ENCODE data around the gene MAPRE3. TPM values are rescaled to one million over a fixed set of nuclear protein-coding genes. Genes with fewer than 3 reads are reported as not detected.

MAPRE3 gene
- total and polyA plus RNA-seq, 9 of the 15 experiments (the other 6 are each of a cell fraction or from before 2014, with no cell fraction given): 0.70 to 43.2 (median 12.6) TPM

DNA sequence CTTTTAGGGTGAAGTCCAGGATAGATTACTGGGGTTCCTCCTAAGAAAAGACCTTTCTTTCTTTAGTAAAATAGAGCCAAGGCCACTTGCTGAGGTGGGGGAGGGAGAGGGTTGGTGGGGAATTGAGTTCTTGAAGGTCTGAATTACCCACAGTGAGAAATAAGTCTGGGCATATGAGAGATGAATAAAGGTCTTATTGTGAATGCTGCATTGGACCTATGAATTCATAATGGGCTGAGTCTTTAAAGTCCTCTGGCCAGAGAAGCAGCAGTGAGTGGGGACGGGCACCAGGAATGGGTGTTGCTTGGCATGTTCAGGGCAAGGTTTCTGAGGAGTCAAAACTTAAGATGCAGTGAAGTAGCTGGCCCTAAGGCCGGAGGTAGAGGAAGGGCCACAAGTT lies 10.5 kb downstream of the MAPRE3 start:
- H3K36me3 ChIP-seq (ENCODE audit: control insufficient read depth, insufficient read depth, low read length): peaks cover 24% of the 10 kb centered on the region
- no TSS peak for BruUV-seq (replicated peaks)
- H3K9ac ChIP-seq (ENCODE audit: insufficient read depth in 1 of 2, low read depth in 2 of 2, low read length in 2 of 2): no peak overlapping the region
- ATAC-seq (no peak), DNase-seq (ENCODE audit: extremely low read depth in 1 of 4, low spot score in 3 of 4) (no peak), FAIRE-seq (no peak)
- ChIA-PET POLR2A (interaction anchor here (1.3 kb wide), 1 partner anchor 26 kb away, joined by 4 read pairs; no protein-coding TSS in a partner anchor), CTCF (ENCODE audit: low intra/inter-chr PET ratio) (no interaction called here)
- H3K9me1 ChIP-seq (ENCODE audit: control insufficient read depth, insufficient read depth, low read length): no peaks in the 10 kb centered on the region
- H3K9me3 ChIP-seq (replicated peaks; ENCODE audit: control insufficient read depth, insufficient read depth, low read depth, low read length): no peaks in the 10 kb centered on the region
- intact Hi-C loops (cut with micrococcal nuclease) (no loop called here), in situ Hi-C loops (cut with MboI) (no loop called here)
- H4K20me1 ChIP-seq (replicated peaks; ENCODE audit: control insufficient read depth, insufficient read depth, low read length): peaks cover 27% of the 10 kb centered on the region
- no peak overlapping the region for H3K4me2 ChIP-seq (ENCODE audit: insufficient read depth, low read length)
- no peak overlapping the region for H2AFZ ChIP-seq (ENCODE audit: low read depth, low read length)
- 92% methylated on average over 2 of the region's 2 CpGs for WGBS (ENCODE audit: insufficient coverage, low coverage, missing lambda C conversion rate)
- H3K4me3 ChIP-seq: no peak overlapping the region
- H3K27ac ChIP-seq (ENCODE audit: extremely low read depth, low read depth, low read length): no peak overlapping the region
- peaks cover 79% of the 10 kb centered on the region for H3K79me2 ChIP-seq (ENCODE audit: control insufficient read depth, insufficient read depth, low read length)
- H3K27me3 ChIP-seq (ENCODE audit: control insufficient read depth in 2 of 2, insufficient read depth in 2 of 2, low read length in 2 of 2): no peaks in the 10 kb centered on the region
- peaks cover 9 to 51% of the 10 kb centered on the region in 2 experiments for H3K4me1 ChIP-seq (replicated peaks in 1 of 2; ENCODE audit: control insufficient read depth in 2 of 2, insufficient read depth in 2 of 2, low read length in 2 of 2)
- TF ChIP-seq, protein P1, sequence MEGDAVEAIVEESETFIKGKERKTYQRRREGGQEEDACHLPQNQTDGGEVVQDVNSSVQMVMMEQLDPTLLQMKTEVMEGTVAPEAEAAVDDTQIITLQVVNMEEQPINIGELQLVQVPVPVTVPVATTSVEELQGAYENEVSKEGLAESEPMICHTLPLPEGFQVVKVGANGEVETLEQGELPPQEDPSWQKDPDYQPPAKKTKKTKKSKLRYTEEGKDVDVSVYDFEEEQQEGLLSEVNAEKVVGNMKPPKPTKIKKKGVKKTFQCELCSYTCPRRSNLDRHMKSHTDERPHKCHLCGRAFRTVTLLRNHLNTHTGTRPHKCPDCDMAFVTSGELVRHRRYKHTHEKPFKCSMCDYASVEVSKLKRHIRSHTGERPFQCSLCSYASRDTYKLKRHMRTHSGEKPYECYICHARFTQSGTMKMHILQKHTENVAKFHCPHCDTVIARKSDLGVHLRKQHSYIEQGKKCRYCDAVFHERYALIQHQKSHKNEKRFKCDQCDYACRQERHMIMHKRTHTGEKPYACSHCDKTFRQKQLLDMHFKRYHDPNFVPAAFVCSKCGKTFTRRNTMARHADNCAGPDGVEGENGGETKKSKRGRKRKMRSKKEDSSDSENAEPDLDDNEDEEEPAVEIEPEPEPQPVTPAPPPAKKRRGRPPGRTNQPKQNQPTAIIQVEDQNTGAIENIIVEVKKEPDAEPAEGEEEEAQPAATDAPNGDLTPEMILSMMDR (IDR thresholded peaks at IDR 0.05 in 2 of 3, conservative IDR thresholded peaks at IDR 0.05 in 1 of 3; ENCODE audit: insufficient read depth in 2 of 3, low read depth in 1 of 3, low read length in 3 of 3): no peak
- TF ChIP-seq CXXC5 (CRISPR knock-in tag; IDR thresholded peaks at IDR 0.05) (no peak), BRD4 (IDR thresholded peaks at IDR 0.05) (no peak), TRIM28 (IDR thresholded peaks at IDR 0.05) (no peak), NFE2L1 (tag; IDR thresholded peaks at IDR 0.05; ENCODE audit: borderline replicate concordance, low read depth) (no peak), JUND (IDR thresholded peaks at IDR 0.05; ENCODE audit: borderline replicate concordance, low read depth, low read length) (no peak), JUND (tag; IDR thresholded peaks at IDR 0.05; ENCODE audit: borderline replicate concordance, low read depth, low read length) (no peak), CHD2 (IDR thresholded peaks at IDR 0.05; ENCODE audit: low read depth, low read length) (no peak), HDAC8 (tag; IDR thresholded peaks at IDR 0.05) (no peak), CEBPG (CRISPR knock-in tag; IDR thresholded peaks at IDR 0.05) (no peak), CEBPG (tag; conservative IDR thresholded peaks at IDR 0.05 in 1 of 2, IDR thresholded peaks at IDR 0.05 in 1 of 2) (no peak)
- TF ChIP-seq, protein P2, sequence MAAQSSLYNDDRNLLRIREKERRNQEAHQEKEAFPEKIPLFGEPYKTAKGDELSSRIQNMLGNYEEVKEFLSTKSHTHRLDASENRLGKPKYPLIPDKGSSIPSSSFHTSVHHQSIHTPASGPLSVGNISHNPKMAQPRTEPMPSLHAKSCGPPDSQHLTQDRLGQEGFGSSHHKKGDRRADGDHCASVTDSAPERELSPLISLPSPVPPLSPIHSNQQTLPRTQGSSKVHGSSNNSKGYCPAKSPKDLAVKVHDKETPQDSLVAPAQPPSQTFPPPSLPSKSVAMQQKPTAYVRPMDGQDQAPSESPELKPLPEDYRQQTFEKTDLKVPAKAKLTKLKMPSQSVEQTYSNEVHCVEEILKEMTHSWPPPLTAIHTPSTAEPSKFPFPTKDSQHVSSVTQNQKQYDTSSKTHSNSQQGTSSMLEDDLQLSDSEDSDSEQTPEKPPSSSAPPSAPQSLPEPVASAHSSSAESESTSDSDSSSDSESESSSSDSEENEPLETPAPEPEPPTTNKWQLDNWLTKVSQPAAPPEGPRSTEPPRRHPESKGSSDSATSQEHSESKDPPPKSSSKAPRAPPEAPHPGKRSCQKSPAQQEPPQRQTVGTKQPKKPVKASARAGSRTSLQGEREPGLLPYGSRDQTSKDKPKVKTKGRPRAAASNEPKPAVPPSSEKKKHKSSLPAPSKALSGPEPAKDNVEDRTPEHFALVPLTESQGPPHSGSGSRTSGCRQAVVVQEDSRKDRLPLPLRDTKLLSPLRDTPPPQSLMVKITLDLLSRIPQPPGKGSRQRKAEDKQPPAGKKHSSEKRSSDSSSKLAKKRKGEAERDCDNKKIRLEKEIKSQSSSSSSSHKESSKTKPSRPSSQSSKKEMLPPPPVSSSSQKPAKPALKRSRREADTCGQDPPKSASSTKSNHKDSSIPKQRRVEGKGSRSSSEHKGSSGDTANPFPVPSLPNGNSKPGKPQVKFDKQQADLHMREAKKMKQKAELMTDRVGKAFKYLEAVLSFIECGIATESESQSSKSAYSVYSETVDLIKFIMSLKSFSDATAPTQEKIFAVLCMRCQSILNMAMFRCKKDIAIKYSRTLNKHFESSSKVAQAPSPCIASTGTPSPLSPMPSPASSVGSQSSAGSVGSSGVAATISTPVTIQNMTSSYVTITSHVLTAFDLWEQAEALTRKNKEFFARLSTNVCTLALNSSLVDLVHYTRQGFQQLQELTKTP (IDR thresholded peaks at IDR 0.05; ENCODE audit: low read depth in 1 of 2, partially characterized antibody in 2 of 2): no peak
- TF ChIP-seq, protein P3, sequence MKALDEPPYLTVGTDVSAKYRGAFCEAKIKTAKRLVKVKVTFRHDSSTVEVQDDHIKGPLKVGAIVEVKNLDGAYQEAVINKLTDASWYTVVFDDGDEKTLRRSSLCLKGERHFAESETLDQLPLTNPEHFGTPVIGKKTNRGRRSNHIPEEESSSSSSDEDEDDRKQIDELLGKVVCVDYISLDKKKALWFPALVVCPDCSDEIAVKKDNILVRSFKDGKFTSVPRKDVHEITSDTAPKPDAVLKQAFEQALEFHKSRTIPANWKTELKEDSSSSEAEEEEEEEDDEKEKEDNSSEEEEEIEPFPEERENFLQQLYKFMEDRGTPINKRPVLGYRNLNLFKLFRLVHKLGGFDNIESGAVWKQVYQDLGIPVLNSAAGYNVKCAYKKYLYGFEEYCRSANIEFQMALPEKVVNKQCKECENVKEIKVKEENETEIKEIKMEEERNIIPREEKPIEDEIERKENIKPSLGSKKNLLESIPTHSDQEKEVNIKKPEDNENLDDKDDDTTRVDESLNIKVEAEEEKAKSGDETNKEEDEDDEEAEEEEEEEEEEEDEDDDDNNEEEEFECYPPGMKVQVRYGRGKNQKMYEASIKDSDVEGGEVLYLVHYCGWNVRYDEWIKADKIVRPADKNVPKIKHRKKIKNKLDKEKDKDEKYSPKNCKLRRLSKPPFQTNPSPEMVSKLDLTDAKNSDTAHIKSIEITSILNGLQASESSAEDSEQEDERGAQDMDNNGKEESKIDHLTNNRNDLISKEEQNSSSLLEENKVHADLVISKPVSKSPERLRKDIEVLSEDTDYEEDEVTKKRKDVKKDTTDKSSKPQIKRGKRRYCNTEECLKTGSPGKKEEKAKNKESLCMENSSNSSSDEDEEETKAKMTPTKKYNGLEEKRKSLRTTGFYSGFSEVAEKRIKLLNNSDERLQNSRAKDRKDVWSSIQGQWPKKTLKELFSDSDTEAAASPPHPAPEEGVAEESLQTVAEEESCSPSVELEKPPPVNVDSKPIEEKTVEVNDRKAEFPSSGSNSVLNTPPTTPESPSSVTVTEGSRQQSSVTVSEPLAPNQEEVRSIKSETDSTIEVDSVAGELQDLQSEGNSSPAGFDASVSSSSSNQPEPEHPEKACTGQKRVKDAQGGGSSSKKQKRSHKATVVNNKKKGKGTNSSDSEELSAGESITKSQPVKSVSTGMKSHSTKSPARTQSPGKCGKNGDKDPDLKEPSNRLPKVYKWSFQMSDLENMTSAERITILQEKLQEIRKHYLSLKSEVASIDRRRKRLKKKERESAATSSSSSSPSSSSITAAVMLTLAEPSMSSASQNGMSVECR (CRISPR knock-in tag; IDR thresholded peaks at IDR 0.05): no peak

Measured in K562 (cell line).